SW 1271 (cell line): ENCODE data around the gene CALML3.
"Not testable (repeated sequence)": the region's sequence is repeated elsewhere in the genome, so short reads cannot be mapped to it uniquely, and the experiment has no call there.

ENCODE experiments used
- DNase-seq, 2 experiments: peaks; one replicate each; lab custom pipeline; 2025; lab: John Stamatoyannopoulos, UW

CALML3 gene

DNA sequence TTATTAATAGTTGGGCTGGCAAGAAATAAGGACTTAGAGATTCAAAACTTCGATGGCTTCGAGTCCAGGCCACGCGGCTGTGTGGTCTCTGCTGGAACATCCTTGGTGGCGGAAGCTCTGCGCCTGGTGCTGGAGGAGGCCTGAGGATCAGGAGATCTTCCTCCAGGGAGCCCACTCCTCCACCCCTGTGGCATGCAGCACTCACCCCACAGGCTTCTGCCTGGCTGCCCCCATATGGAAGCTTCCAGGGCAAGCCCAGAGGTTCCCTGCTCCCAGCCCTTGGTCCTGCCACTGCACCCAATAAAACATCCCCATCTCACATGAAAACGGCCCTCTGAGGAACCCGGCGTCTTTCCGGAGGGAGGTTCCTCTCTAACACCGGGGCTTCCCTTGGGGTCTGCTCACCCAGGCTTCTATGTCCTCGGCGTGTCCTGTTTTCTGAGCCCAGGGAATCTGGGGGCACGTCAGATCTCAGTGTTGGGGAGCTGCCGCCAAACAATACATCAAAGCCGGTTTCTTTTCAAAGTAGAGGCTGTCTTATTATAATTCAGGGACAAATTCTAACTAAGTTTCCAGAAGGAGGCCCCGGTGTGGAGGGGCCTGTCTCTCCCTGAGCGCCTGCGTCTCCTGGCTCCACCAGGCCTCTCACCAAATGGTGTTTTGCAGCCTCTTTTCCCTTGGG lies 32.4 kb downstream of the CALML3 start:
- no peak for DNase-seq

DNA sequence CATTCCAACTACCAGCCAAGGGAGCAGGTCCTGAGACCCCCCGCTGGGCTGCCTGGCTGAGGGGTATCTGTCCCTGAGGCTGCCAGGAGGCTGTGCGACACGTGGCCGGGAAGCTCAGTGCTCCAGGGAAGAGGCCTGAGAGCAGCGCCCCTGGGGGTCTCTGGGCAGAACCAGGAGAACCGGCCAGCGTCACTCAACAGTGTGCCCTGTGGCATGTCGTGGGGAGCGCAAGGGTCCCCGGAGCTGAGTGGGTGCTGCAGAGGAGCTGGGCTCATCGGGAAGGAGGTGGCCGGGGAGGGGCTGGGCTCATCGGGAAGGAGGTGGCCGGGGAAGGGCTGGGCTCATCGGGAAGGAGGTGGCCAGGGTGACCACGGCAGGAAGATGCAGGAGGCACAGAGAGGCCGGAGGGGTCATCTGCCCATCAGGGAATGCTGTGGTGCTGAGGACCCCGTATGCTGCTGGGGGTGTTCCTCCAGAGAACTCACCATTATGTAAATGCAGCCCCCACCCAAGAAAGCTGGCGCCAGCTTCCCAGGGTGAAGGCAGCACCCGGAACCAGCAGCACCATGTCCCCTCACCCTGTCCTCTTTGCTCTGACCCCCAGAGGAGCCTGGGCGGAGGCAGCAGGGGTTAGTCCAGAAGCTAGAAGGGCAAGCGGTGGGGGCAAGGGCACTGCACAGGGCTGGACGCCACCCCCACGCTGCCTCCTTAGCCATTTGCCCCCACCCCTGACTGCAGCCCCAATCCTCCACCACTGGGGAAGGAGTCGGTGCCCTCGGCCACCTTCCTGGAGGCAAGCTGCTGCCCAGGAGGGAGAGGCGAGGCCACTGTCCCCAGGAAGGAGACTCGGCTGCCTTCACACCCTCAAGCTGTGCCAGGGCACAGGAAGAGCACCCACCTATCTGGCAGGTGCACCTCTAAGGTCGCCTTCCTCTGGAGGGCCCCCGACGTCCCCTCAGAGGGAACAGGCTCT lies 33.3 kb downstream of the CALML3 start:
- DNase-seq = no peak

DNA sequence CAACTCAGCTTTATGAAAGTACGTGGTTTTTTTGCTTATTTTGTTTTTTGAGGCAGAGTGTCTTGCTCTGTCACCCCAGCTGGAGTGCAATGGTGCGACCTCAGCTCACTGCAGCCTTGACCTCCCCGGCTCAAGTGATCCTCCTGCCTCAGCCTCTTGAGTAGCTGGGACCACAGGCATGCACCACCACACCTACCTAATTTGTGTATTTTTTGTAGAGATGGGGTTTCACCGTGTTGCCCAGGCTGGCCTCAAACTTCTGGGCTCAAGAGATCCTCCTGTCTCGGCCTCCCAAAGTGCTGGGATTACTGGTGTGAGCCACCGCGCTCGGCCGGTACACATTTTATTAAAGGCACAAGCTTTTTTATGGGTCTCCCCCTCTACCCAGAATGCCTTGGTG lies 34.3 kb downstream of the CALML3 start:
- not testable (repeated sequence) for DNase-seq

DNA sequence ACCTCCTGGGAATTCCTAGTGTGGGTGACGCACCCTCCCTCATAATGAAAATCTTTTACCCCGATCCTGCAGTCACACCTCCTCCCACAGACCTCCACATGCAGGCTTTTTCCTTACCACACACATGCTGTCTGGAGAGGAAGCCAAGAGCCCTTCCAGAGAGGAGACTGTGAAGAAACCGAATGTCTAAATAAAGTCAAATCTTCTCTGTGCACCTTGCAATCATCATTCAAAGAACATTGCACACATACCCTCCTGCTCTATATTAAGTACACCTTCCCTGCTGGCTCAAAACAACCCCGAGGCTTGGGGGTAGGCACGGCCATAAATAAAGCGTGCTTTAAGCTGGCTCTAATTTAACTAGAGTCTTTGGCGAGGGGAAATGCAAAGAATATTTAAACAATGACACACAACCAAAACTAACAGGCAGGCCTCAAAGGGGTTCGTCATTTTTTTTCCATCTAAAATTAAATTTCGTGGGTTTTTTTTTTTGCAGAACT lies 34.9 kb downstream of the CALML3 start:
- no peak for DNase-seq

DNA sequence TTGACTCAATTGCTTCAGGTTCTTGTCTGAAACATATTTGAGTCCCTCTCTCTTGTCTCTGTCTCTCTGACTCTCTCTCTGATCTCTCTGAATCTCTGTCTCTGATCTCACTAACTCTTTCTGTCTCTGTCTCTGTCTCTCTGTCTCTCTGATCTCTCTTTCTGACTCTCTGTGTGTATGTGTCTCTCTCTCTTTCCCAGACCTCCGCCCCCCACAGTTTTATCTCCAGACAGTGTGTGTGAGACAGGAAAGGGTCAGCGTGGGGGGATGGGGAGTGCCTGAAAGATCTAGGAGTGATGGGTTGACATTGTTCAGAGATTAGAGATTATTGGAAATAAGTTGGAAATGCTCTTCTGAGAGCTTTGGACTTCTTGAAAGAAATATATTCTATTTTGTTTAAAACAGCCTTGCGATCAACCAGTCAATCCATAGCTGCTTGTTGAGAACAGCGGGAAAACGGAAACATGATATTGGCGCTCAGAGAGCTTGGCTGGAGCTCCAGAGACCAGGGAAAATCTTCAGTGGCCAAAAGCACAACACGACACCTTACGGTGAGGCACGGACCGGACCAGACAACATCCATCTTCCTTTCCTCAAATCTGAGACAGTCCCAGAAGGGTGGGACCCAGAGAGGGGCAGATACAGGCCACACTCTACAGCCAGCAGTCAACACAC lies 35.5 kb downstream of the CALML3 start:
- DNase-seq = no peak

DNA sequence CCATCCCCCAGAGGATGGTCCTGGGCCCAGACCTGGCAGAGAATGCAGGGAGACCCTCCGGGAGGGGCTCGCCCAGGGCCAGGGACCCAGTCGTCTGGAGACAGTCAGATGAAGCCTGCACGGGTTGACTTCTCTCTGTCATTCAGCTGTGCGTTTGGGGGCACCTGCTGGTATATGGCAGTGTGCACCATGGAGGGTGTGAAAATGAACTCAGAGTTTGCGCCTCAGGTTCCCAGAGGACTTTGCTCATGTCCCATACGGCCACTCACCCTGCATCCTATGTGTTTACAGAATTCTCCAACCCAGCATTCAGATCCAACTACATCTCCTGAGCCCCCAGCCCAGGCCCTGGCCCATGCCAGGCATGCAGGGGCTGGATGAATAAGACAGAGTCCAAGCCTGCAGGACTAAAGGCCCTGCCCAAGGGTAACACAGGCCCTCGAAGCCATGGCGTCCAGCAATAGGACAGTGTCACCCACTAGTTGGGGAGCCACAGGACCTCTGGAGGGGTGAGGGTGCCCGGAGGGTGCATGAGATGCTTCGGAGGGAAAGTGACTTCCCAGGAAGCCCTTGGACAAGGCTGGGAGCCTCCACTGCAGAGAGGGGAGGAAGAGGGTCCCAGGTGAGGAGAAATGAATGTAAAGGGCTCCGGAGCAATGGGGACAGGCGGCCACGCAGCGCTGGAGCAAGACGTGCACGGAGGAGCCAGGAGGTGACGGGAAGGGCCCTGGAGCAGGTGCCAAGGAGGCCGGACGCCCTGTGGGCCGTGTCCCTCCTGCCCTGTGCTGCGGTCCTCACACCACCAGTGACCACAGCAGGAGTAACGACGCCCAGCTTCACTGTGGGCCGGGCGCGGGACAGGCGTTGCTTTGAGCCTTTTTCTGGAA lies 36.3 kb downstream of the CALML3 start:
- DNase-seq = no peak

DNA sequence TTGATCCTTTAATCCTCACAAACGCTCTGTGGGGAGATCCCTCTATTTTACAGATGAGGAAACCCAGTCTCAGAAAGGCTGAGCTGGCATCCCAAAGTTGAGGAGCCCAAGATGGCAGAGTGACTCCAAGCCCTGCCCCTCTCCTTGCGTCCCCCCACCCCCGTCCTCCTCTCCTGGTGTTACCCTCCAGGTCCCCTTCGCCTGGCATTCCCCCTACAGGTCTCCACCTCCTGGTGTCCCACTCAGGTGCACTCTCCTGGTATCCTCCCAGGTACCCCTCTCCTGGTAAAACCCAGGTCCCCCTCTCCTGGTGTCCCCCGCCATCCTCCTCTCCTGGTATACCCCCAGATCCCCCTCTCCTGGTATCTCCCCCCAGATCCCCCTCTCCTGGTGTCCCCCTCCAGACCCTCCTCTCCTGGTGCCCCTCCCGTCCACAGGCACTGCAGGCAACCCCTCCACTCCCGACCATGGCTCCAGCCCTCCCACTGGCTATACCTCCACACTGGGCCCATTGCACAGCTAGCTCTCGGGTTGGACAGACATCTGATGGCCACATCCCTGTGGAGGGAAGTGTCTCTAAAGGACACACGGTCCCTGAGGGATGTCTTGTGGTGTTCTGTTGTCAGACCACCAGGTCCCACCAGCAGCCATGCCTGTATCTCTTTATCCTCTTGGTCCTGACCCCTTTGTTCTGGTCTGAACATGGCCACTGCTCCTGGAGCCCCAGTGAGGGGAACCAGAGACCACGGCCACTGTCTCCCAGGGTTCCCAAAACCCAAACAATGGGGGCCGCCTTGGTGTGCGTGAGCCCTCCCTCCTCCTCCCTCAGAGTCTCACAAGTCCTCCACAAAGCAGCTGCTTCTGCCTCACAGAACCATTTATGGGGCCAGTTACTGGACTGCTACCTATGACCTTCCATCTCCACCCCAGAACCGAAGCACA lies 37.2 kb downstream of the CALML3 start:
- no peak for DNase-seq

DNA sequence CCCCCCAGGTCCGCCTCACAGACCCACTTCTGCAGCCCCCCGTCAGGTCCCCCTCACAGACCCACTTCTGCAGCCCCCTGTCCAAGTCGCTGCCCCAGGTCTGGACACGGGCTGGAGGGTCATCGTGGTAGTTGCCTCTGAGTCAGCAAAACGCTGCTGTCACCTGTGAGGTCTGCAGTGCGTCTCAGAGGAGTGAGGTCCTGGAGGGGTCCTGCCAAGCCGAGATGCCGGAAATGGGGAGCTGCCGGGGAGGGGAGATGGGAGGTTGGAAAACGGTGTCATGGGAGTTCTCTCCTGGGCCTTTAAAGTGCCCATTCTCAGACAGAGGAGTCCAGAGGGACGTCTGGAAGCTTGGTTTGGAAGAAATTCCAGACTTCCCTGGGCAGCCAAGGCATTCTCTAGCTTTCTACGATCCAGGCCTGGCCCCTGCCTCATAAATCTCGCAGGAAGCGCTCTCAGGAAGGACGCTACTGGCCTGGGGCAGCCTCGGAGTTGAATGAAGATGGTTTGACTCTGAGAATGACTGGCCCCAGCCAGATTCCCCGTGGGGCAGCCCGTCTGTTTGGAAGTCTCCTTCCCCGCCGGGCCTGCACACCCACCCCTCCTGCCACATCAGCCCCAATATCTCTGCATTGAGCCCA lies 38.7 kb downstream of the CALML3 start:
- DNase-seq = no peak

DNA sequence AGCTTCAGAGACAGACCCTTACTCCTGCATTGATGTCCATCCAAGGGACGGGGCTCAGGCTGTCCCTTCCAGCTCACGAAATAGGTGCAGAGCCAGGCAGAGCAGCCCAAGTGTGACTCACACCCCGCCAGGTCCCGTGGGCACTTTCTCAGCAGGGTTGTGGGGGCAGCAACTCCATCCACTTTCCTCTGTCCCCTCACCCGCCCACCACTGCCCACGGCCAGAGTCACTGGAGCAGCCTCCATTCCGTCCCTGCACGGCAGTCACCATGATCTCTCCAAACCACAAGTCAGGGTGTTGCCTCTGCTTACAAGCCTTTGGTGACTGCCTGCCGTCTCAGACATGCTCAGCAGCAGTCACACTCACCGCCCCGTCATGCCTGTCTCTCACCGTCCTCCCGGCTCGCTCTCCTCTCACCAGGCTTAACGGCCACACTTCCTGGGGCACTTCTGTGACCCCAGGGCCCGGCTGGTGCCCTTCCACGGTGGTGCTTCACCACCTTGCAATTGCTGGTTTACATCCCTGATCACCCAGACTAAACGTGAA lies 39.3 kb downstream of the CALML3 start:
- no peak for DNase-seq

DNA sequence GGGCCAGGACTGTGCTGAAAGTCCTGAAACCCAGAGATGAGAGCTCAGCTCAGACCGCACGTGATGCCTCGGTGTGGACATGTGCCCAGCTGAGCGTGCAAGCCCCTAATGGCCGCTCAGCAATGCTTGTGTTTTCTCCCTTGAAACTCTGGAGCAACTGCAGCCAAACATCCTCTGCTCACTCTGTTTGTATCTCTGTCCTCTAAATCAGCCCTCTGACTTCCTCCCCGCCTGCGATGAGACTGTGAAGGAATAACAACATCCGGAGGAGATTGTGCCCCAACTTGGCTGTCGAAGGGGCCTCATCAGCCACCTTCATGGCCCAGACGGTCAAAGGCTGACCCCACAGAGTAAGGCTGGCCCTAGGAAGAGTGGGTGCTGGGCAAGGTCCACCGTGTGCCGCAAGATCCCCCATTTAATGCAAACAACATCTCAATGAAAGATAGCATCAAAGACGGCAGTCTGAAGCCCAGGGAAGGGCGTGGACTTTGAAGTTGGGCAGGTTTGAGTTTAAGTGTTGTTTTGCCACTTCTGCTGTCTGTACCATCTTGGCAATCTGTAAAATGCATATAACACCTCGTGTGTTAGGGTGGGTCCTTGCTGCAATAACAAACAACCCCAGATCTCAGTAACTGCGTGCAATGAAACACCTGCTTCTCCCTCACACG lies 39.9 kb downstream of the CALML3 start:
- DNase-seq = no peak

DNA sequence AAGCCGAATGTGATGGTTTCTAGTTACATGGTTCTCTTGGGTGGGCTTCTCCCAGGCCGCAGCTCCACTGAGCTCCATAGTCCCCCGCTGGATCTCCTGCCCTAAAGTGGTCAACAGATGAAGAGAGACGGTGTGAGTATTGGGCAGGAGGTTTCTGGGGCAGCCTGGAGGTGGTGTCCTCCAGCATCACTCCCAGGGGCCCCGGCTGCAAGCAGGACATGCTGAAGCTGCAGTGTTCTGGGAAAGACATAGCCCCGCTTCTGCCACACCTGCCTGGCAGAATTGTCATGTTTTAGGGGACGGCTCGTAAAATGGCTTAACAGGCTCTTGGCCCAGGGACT lies 40.4 kb downstream of the CALML3 start:
- DNase-seq = no peak

DNA sequence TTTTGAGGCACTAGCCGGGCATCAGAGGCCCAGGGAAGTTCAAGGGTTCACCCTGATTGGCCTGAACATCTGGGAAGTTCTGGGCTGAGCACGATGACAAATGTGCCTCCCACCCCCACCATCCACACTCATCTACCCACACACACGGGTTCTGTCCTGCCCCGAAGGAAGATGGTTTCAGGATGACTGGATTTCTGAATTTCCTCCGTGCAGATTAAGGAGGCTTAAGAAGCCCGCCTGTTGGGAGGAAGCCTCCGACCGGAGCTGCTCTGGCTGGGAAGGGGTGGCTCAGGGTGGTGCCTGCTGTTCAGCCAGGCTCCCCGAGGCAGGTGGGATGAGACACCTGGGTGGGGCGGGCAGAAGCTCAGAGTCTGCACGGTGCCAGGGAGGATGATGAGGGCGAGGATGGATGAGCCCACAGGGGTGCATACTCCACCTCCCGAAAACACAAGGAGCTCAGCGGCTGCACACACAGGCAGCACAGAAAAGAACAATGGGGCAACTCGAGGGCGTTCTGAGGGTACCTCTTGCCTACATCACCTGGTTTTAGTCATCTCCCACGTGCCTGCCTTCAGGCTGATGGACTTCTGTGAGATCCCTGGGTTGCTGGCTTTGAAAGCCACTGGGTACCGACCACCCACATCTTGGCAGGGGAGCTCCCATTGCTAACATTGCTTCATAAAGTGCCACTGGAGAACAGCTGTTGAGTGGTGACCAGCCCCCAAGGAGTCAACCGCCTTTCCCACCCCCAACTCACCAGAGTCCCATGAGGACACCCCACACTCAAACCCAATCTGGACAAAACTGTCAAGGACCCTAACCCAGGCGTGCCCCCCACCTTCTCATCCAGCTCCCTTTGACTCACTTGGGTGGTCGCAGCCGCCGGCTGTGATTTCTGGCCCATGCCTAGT lies 41.2 kb downstream of the CALML3 start:
- no peak for DNase-seq

DNA sequence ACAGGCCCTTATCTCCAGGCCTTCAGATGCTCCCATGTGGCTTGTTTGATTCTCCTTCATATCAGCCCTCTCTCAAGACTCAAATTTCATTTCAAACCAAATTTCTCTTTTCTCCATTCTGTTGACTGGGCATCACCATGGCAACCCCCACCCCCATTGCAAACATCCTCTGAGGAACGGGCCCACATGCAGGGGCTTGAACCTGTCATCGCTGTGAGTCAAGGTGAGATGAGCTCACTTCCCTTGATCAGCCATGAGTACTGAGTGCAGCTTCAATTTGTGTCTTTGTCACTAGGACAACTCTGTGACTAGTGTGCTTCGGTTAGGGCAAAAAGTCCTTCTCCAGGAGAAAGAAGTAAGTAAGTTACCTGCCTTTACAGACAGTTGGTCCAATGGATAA lies 41.9 kb downstream of the CALML3 start:
- no peak for DNase-seq

DNA sequence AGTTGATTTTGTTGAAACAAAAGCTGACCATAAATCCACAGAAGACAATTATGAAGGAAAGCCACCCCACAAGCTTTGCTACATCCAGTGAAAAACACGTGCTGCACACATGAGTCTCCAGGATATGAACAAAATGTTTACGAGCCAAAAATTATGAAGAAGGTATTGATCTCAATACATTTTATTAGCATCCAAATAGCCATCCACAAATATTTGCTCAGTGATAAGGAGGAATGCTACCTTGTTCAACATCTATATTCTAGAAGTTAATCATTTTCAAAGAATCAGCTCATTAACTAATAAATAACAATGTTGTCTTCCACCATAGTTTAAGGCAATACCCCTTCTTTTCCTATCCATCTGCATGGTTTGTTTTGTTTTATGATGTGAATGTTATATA lies 42.7 kb downstream of the CALML3 start:
- no peak for DNase-seq

DNA sequence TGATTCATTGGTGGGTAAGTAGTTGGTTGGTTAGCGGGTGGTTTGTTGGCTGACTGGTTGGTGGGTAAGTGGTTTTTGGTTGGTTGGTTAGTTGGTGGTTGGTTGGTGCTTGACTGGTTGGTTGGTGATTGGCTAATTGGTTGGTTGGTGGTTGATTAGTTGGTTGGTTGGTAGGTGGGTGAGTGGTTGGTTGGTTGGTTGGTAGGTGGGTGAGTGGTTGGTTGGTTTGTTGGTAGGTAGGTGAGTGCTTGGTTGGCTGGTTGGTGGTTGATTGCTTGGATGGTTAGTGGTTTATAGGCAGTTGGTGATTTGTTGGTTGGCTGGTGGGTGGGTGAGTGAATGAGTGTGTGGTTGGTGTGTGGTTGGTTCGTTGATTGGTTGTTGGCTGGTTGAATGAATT lies 44.2 kb downstream of the CALML3 start:
- no peak for DNase-seq

DNA sequence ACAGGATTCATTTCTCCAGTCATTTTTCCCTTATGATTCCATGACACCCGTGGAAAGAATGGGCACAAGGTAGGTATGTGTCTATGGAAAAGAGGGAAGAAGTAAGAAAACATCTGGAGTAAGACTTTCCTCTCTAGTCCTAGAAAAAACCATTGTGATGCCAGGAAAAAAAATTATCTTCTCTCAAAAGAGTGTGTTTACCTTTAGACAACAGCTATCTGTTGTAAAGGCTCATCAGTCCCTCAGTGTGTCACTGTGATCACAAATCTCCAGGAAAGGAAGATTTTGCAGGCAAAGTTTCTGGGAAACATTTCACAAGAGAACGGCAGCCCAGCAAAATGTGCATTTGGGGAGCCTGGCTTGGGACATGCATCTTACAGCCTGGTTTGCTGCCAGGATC lies 44.8 kb downstream of the CALML3 start:
- DNase-seq = no peak

DNA sequence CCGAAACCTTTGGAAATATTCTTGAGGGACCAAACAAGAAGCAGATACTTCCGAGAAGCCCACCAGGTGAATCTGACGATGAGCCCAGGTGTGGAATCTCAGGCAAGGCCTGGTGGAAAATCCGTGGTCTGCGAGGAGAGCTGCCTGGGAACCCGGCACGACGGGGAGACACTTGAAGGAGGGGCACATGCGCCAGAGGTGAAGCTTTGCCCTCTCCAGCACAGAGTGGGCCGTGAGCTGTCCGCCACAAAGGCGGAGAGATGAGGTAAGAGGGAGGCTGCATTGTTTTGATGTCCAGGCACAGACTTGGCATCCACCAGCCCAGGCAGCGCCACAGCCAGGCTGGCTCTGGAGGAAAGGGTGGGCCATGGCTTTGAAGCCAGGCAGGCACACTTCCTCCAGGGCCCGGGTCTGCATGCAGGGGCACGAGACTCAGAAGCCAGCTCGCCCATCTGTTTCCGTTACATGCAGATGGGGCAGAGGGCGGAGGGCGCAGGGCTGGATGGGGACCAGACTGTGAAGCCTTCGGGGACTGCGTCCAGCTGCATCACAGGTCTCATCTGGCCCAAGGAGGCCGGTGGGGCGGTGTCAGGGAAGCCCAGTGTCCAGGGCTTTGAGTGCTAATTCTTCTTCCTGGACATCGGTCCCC lies 45.4 kb downstream of the CALML3 start:
- DNase-seq = no peak
